K562 (cell line): ENCODE measurements around the gene TFDP1. TPM values are rescaled to one million over a fixed set of nuclear protein-coding genes. Genes with fewer than 3 reads are reported as not detected.

Source experiments
- E2F3 ChIP-seq: fragments of 250-450 bp; sonication (Bioruptor Pico); IDR thresholded peaks from 2 replicates; pipeline ENCODE4 v1.4.0; 2020; ENCODE audit warnings: mild to moderate bottlenecking
- KAT7 ChIP-seq: sonication (generic); formaldehyde crosslinking; IDR thresholded peaks from 2 replicates; pipeline ENCODE4 v1.8.0; 2022; ENCODE audit warnings: missing genetic modification reagents, mild to moderate bottlenecking, borderline replicate concordance
- MYBL2 ChIP-seq, 2 experiments: fragments of 450-650 bp in 1 of 2; sonication (generic) in 1 of 2; formaldehyde crosslinking in 1 of 2; IDR thresholded peaks; 2 replicates each; pipeline versions ENCODE4 v1.6.1 to v1.8.1; 2017 to 2022; ENCODE audit warnings: borderline replicate concordance in 1 of 2, inconsistent platforms in 1 of 2, low read depth in 1 of 2, mild to moderate bottlenecking in 1 of 2, missing genetic modification reagents in 1 of 2, moderate library complexity in 1 of 2
- RBM39 ChIP-seq: fragments of 200-400 bp; formaldehyde crosslinking; optimal IDR thresholded peaks from 2 replicates; pipeline ENCODE3; 2018; ENCODE audit warnings: low read depth, low read length
- ZNF830 ChIP-seq: fragments of 250-450 bp; sonication (Bioruptor Pico); IDR thresholded peaks from 2 replicates; pipeline ENCODE4 v1.5.0; 2021; ENCODE audit warnings: mild to moderate bottlenecking
- polyA plus RNA-seq, 8 experiments: library from polyadenylated mRNA; depleted of rRNA in 4 of 8; stranded (reverse) in 5 of 8; unstranded in 3 of 8; fragments of >200 nt; fragmentation: Nextera tagmentation in 2 of 8; fragmentation: Illumina TruSeq in 1 of 8; extraction: Ambion mirVana in 2 of 8; extraction: Trizol in 1 of 8; gene quantifications; 2 replicates each; pipeline versions ENCODE4 v1.2.1 to v1.2.3, GENCODE V29; 2011 to 2014; ENCODE audit warnings: inconsistent platforms in 1 of 8, missing spikeins in 1 of 8
- total RNA-seq, 7 experiments: library from RNA; depleted of rRNA in 6 of 7; stranded (reverse); fragments of >200 nt in 6 of 7; fragmentation: Illumina TruSeq in 2 of 7; extraction: Trizol in 2 of 7; gene quantifications; 2 replicates each; pipeline versions ENCODE4 v1.2.1 to v1.2.3, GENCODE V29; 2011 to 2021; ENCODE audit warnings: low replicate concordance in 1 of 7
- TF ChIP-seq, protein P1 (sequence below): fragments of 250-450 bp; sonication (Bioruptor Pico); IDR thresholded peaks from 2 replicates; pipeline ENCODE4 v1.4.0; 2020; ENCODE audit warnings: borderline replicate concordance
- TF ChIP-seq, protein P2 (sequence below): fragments of 250-450 bp; sonication (Bioruptor Pico); IDR thresholded peaks from 2 replicates; pipeline ENCODE4 v1.9.0; 2021; ENCODE audit warnings: mild to moderate bottlenecking
- TF ChIP-seq, protein P3 (sequence below): sonication (generic); formaldehyde crosslinking; IDR thresholded peaks from 2 replicates; pipeline ENCODE4 v1.8.0; 2023; ENCODE audit warnings: missing genetic modification reagents, mild to moderate bottlenecking, borderline replicate concordance
- TF ChIP-seq, protein P4 (sequence below), 2 experiments: fragments of 200-800 bp in 1 of 2; sonication (Bioruptor generic) in 1 of 2; sonication (generic) in 1 of 2; formaldehyde crosslinking in 1 of 2; IDR thresholded peaks in 1 of 2; conservative IDR thresholded peaks in 1 of 2; 2 replicates each; pipeline versions ENCODE4 v1.5.0 to v1.6.1; 2016 to 2020; ENCODE audit warnings: missing compliant biosample characterization in 1 of 2, missing genetic modification characterization in 1 of 2, missing genetic modification reagents in 1 of 2

Gene TFDP1
- total and polyA plus RNA-seq, 9 of the 15 experiments (the other 6 are each of a cell fraction or from before 2014, with no cell fraction given) = 33.8 to 145 (median 69.1) TPM

DNA sequence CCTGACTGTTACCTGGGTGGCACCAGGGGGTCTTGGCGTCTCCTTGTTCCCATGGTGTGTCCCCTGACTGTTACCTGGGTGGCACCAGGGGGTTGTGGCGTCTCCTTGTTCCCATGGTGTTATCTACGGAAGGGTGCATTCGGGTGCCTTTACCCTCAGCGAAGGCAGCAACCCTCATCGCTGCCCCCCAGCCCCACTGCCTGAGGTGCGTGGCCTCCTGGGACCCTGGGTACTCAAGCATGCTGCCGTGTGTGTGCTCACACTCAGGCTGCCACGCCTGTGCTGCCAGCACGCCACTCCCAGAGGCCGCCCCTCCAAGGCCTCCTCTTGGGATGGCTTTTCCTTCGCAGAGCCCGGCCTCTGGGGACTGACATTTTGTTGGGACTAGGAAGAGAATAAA lies 25.1 kb downstream of the TFDP1 start (continued):
- TF ChIP-seq MYBL2 (IDR thresholded peaks at IDR 0.05; ENCODE audit: low read depth) (no peak), MYBL2 (CRISPR knock-in tag; IDR thresholded peaks at IDR 0.05; ENCODE audit: borderline replicate concordance) (no peak), KAT7 (CRISPR knock-in tag) (no peak), RBM39 (no peak), ZNF830 (CRISPR knock-in tag) (no peak), E2F3 (CRISPR knock-in tag) (no peak)
- TF ChIP-seq, protein P1, sequence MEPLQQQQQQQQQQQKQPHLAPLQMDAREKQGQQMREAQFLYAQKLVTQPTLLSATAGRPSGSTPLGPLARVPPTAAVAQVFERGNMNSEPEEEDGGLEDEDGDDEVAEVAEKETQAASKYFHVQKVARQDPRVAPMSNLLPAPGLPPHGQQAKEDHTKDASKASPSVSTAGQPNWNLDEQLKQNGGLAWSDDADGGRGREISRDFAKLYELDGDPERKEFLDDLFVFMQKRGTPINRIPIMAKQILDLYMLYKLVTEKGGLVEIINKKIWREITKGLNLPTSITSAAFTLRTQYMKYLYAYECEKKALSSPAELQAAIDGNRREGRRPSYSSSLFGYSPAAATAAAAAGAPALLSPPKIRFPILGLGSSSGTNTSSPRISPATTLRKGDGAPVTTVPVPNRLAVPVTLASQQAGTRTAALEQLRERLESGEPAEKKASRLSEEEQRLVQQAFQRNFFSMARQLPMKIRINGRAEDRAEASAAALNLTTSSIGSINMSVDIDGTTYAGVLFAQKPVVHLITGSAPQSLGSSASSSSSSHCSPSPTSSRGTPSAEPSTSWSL (CRISPR knock-in tag) = no peak
- TF ChIP-seq, protein P2, sequence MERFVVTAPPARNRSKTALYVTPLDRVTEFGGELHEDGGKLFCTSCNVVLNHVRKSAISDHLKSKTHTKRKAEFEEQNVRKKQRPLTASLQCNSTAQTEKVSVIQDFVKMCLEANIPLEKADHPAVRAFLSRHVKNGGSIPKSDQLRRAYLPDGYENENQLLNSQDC (CRISPR knock-in tag) = no peak
- TF ChIP-seq, protein P3, sequence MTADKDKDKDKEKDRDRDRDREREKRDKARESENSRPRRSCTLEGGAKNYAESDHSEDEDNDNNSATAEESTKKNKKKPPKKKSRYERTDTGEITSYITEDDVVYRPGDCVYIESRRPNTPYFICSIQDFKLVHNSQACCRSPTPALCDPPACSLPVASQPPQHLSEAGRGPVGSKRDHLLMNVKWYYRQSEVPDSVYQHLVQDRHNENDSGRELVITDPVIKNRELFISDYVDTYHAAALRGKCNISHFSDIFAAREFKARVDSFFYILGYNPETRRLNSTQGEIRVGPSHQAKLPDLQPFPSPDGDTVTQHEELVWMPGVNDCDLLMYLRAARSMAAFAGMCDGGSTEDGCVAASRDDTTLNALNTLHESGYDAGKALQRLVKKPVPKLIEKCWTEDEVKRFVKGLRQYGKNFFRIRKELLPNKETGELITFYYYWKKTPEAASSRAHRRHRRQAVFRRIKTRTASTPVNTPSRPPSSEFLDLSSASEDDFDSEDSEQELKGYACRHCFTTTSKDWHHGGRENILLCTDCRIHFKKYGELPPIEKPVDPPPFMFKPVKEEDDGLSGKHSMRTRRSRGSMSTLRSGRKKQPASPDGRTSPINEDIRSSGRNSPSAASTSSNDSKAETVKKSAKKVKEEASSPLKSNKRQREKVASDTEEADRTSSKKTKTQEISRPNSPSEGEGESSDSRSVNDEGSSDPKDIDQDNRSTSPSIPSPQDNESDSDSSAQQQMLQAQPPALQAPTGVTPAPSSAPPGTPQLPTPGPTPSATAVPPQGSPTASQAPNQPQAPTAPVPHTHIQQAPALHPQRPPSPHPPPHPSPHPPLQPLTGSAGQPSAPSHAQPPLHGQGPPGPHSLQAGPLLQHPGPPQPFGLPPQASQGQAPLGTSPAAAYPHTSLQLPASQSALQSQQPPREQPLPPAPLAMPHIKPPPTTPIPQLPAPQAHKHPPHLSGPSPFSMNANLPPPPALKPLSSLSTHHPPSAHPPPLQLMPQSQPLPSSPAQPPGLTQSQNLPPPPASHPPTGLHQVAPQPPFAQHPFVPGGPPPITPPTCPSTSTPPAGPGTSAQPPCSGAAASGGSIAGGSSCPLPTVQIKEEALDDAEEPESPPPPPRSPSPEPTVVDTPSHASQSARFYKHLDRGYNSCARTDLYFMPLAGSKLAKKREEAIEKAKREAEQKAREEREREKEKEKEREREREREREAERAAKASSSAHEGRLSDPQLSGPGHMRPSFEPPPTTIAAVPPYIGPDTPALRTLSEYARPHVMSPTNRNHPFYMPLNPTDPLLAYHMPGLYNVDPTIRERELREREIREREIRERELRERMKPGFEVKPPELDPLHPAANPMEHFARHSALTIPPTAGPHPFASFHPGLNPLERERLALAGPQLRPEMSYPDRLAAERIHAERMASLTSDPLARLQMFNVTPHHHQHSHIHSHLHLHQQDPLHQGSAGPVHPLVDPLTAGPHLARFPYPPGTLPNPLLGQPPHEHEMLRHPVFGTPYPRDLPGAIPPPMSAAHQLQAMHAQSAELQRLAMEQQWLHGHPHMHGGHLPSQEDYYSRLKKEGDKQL = no peak
- TF ChIP-seq, protein P4, sequence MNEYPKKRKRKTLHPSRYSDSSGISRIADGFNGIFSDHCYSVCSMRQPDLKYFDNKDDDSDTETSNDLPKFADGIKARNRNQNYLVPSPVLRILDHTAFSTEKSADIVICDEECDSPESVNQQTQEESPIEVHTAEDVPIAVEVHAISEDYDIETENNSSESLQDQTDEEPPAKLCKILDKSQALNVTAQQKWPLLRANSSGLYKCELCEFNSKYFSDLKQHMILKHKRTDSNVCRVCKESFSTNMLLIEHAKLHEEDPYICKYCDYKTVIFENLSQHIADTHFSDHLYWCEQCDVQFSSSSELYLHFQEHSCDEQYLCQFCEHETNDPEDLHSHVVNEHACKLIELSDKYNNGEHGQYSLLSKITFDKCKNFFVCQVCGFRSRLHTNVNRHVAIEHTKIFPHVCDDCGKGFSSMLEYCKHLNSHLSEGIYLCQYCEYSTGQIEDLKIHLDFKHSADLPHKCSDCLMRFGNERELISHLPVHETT (CRISPR knock-in tag; conservative IDR thresholded peaks at IDR 0.05 in 1 of 2, IDR thresholded peaks at IDR 0.05 in 1 of 2) = no peak
